ENCODE data around the gene PARG. TPM values are rescaled to one million over a fixed set of nuclear protein-coding genes. Genes with fewer than 3 reads are reported as not detected.
"Not testable (repeated sequence)": the region's sequence is repeated elsewhere in the genome, so short reads cannot be mapped to it uniquely, and the experiment has no call there.

Gene PARG
- total RNA-seq, 1 experiment from 2014 or later, result 22.8 TPM

- DNase-seq (ENCODE audit: low spot score), result not testable (repeated sequence)
Observed at GRCh38 chr10:49903829-49904228, 38.0 kb downstream of the PARG start.

GRCh38 chr10:49900406-49900805, 41.4 kb downstream of the PARG start:
- not testable (repeated sequence) for DNase-seq (ENCODE audit: low spot score)

- DNase-seq (ENCODE audit: low spot score), result not testable (repeated sequence)
Observed at GRCh38 chr10:49899999-49900398, 41.8 kb downstream of the PARG start.

- DNase-seq (ENCODE audit: low spot score), result peak; percentile 5
Observed at GRCh38 chr10:49890025-49890424, 51.8 kb downstream of the PARG start.

GRCh38 chr10:49884739-49885331, 57.0 kb downstream of the PARG start:
- DNase-seq (ENCODE audit: low spot score), result not testable (repeated sequence)

GRCh38 chr10:49883852-49884251, 58.0 kb downstream of the PARG start:
- not testable (repeated sequence) for DNase-seq (ENCODE audit: low spot score)

GRCh38 chr10:49882327-49882726, 59.5 kb downstream of the PARG start:
- not testable (repeated sequence) for DNase-seq (ENCODE audit: low spot score)

- DNase-seq (ENCODE audit: low spot score), result not testable (repeated sequence)
Observed at GRCh38 chr10:49872740-49873139, 69.1 kb downstream of the PARG start.

- DNase-seq (ENCODE audit: low spot score), result not testable (repeated sequence)
Observed at GRCh38 chr10:49871462-49871861, 70.4 kb downstream of the PARG start.

- DNase-seq (ENCODE audit: low spot score), result not testable (repeated sequence)
Observed at GRCh38 chr10:49859933-49860332, 81.9 kb downstream of the PARG start.

GRCh38 chr10:49858697-49859382, 83.0 kb downstream of the PARG start:
- DNase-seq (ENCODE audit: low spot score), result not testable (repeated sequence)

GRCh38 chr10:49849520-49849919, 92.3 kb downstream of the PARG start:
- not testable (repeated sequence) for DNase-seq (ENCODE audit: low spot score)

GRCh38 chr10:49844775-49845595, 96.8 kb downstream of the PARG start:
- DNase-seq (ENCODE audit: low spot score), result peak; percentile 81

GRCh38 chr10:49842333-49842628, 99.5 kb downstream of the PARG start:
- DNase-seq (ENCODE audit: low spot score), result not testable (repeated sequence)

- DNase-seq (ENCODE audit: low spot score), result no peak
Observed at GRCh38 chr10:49841615-49842332, 100.1 kb downstream of the PARG start.

- no peak for DNase-seq (ENCODE audit: low spot score)
Observed at GRCh38 chr10:49837685-49838084, 104.1 kb downstream of the PARG start.

GRCh38 chr10:49837051-49837478, 104.8 kb downstream of the PARG start:
- peak; percentile 74 for DNase-seq (ENCODE audit: low spot score)

- DNase-seq (ENCODE audit: low spot score), result peak; percentile 18
Observed at GRCh38 chr10:49834976-49835375, 106.9 kb downstream of the PARG start.

GRCh38 chr10:49834201-49834600, 107.6 kb downstream of the PARG start:
- no peak for DNase-seq (ENCODE audit: low spot score)

GRCh38 chr10:49833168-49833567, 108.7 kb downstream of the PARG start:
- no peak for DNase-seq (ENCODE audit: low spot score)

- peak; percentile 54 for DNase-seq (ENCODE audit: low spot score)
Observed at GRCh38 chr10:49831352-49832035, 110.3 kb downstream of the PARG start.

Measured in HT-29 (cell line).